H1 (cell line): ENCODE results near the gene TP53I11. TPM values are rescaled to one million over a fixed set of nuclear protein-coding genes. Genes with fewer than 3 reads are reported as not detected.
A peak's percentile ranks its signal among the peaks of the same experiment; 100 is the strongest.

Experiments used
- CTCF ChIA-PET: fragments of 300-600 bp; sonication (Branson Sonifier 250); formaldehyde crosslinking; loops from one replicate; lab custom pipeline; 2021; ENCODE audit not compliant: partially characterized antibody; lab: Charles Lee
- POLR2A ChIA-PET: fragments of 300-600 bp; sonication (Branson Sonifier 250); formaldehyde crosslinking; loops from one replicate; lab custom pipeline; 2021; ENCODE audit warnings: inconsistent platforms; ENCODE audit not compliant: partially characterized antibody; lab: Charles Lee
- DNase-seq, 2 experiments: peaks; one replicate each; pipeline versions ENCODE4 v3.0.0 to v3.0.0-alpha.2; 2010 to 2022; ENCODE audit warnings: low spot score in 2 of 2, low read depth in 1 of 2, mixed read lengths in 1 of 2
- FAIRE-seq: peaks from 2 replicates; lab custom pipeline; 2011; peaks lifted over from hg19 to GRCh38; lab: Jason Lieb, UNC
- H2AFZ ChIP-seq: 2 replicates; pipeline ENCODE4 v1.8.1; 2012; ENCODE audit warnings: low read length, inconsistent platforms
- H2AK5ac ChIP-seq: 2 replicates; pipeline ENCODE4 v1.6.1; 2013; ENCODE audit warnings: low read depth, low read length
- H2BK120ac ChIP-seq: replicated peaks from 2 replicates; pipeline ENCODE3; 2013; ENCODE audit warnings: low read depth, low read length, inconsistent platforms
- H2BK12ac ChIP-seq: 2 replicates; pipeline ENCODE4 v1.6.1; 2013; ENCODE audit warnings: low read depth, low read length
- H2BK15ac ChIP-seq: 2 replicates; pipeline ENCODE4 v1.6.1; 2013; ENCODE audit warnings: low read length
- H2BK20ac ChIP-seq: 2 replicates; pipeline ENCODE4 v1.6.1; 2013; ENCODE audit warnings: low read length
- H2BK5ac ChIP-seq: 2 replicates; pipeline ENCODE4 v1.6.1; 2013; ENCODE audit warnings: low read depth, low read length
- H3K14ac ChIP-seq: 2 replicates; pipeline ENCODE4 v1.6.1; 2013; ENCODE audit warnings: inconsistent platforms; ENCODE audit not compliant: insufficient read length
- H3K18ac ChIP-seq: 2 replicates; pipeline ENCODE4 v1.6.1; 2013; ENCODE audit warnings: low read length; ENCODE audit errors: extremely low read depth
- H3K23ac ChIP-seq: 2 replicates; pipeline ENCODE4 v1.6.1; 2013; ENCODE audit warnings: inconsistent platforms; ENCODE audit not compliant: insufficient read length
- H3K23me2 ChIP-seq: 2 replicates; pipeline ENCODE4 v1.6.1; 2013; ENCODE audit warnings: low read depth, low read length
- H3K27ac ChIP-seq: 2 replicates; pipeline ENCODE4 v1.6.1; 2011; ENCODE audit warnings: low read depth, low read length, inconsistent platforms
- H3K27me3 ChIP-seq, 4 experiments: replicated peaks in 1 of 4; 1 replicate in 1 of 4; 2 replicates in 3 of 4; pipeline versions ENCODE4 v1.6.1 to v1.8.1; 2011 to 2013; ENCODE audit warnings: low read length in 3 of 4, mild to moderate bottlenecking in 3 of 4, inconsistent platforms in 2 of 4, mixed read lengths in 2 of 4, moderate library complexity in 1 of 4; ENCODE audit not compliant: control insufficient read depth in 3 of 4, insufficient read depth in 3 of 4; ENCODE audit errors: extremely low read depth in 1 of 4
- H3K36me3 ChIP-seq, 4 experiments: 2 replicates each; pipeline versions ENCODE4 v1.6.1 to v1.8.1; 2011 to 2013; ENCODE audit warnings: mild to moderate bottlenecking in 4 of 4, low read length in 3 of 4, moderate library complexity in 2 of 4, control low read depth in 1 of 4, inconsistent platforms in 1 of 4; ENCODE audit not compliant: insufficient read depth in 4 of 4, control insufficient read depth in 2 of 4
- H3K4ac ChIP-seq: replicated peaks from 2 replicates; pipeline ENCODE3; 2013; ENCODE audit warnings: low read length, low read depth, mixed read lengths, inconsistent platforms; ENCODE audit not compliant: insufficient read length
- H3K4me1 ChIP-seq, 4 experiments: replicated peaks in 1 of 4; 1 replicate in 1 of 4; 2 replicates in 3 of 4; pipeline versions ENCODE4 v1.6.1 to v1.8.1; 2011 to 2013; ENCODE audit warnings: low read length in 3 of 4, inconsistent platforms in 2 of 4, mixed read lengths in 1 of 4; ENCODE audit not compliant: insufficient read depth in 4 of 4, control insufficient read depth in 3 of 4
- H3K4me2 ChIP-seq, 2 experiments: 2 replicates each; pipeline versions ENCODE4 v1.6.1 to v1.8.1; 2011 to 2013; ENCODE audit warnings: low read depth in 2 of 2, low read length in 2 of 2, control low read depth in 1 of 2, inconsistent platforms in 1 of 2, mild to moderate bottlenecking in 1 of 2; ENCODE audit not compliant: insufficient read depth in 1 of 2
- H3K4me3 ChIP-seq, 4 experiments: fragments of 200-600, 300-600 bp in 1 of 4; sonication (generic), shearing (Covaris generic), sonication (Bioruptor Twin) in 1 of 4; 2 replicates each; pipeline versions ENCODE4 v1.5.1 to v1.8.1; 2011 to 2016; ENCODE audit warnings: low read length in 4 of 4, low read depth in 3 of 4, control low read depth in 2 of 4, inconsistent platforms in 2 of 4, mild to moderate bottlenecking in 2 of 4, mixed read lengths in 1 of 4, moderate library complexity in 1 of 4; ENCODE audit not compliant: insufficient read depth in 2 of 4; ENCODE audit errors: extremely low read depth in 1 of 4
- H3K56ac ChIP-seq: replicated peaks from 2 replicates; pipeline ENCODE3; 2013; ENCODE audit warnings: low read depth, mild to moderate bottlenecking, mixed read lengths, low read length, inconsistent platforms; ENCODE audit not compliant: insufficient read length
- H3K79me1 ChIP-seq: 2 replicates; pipeline ENCODE4 v1.6.1; 2013; ENCODE audit warnings: low read depth, low read length, control low read depth
- H3K79me2 ChIP-seq, 2 experiments: 2 replicates each; pipeline versions ENCODE4 v1.6.1 to v1.8.1; 2012 to 2013; ENCODE audit warnings: low read length in 2 of 2, mild to moderate bottlenecking in 2 of 2, inconsistent platforms in 1 of 2; ENCODE audit not compliant: insufficient read depth in 2 of 2, control insufficient read depth in 1 of 2
- H3K9ac ChIP-seq, 4 experiments: replicated peaks in 1 of 4; 1 replicate in 1 of 4; 2 replicates in 3 of 4; pipeline versions ENCODE4 v1.6.1 to v1.8.1; 2011 to 2013; ENCODE audit warnings: low read depth in 3 of 4, low read length in 3 of 4, control low read depth in 2 of 4, mild to moderate bottlenecking in 2 of 4, moderate library complexity in 2 of 4, inconsistent platforms in 1 of 4; ENCODE audit errors: extremely low read depth in 1 of 4
- H3K9me3 ChIP-seq, 2 experiments: 2 replicates each; pipeline versions ENCODE4 v1.6.1 to v1.8.1; 2012 to 2013; ENCODE audit warnings: mild to moderate bottlenecking in 2 of 2, moderate library complexity in 2 of 2, control low read depth in 1 of 2, inconsistent platforms in 1 of 2, low read depth in 1 of 2, low read length in 1 of 2, mixed read lengths in 1 of 2; ENCODE audit not compliant: insufficient read depth in 2 of 2
- H4K20me1 ChIP-seq, 2 experiments: replicated peaks in 1 of 2; 2 replicates each; pipeline versions ENCODE3 to v1.8.1; 2011 to 2013; ENCODE audit warnings: inconsistent platforms in 2 of 2, low read length in 2 of 2, mild to moderate bottlenecking in 1 of 2; ENCODE audit not compliant: insufficient read depth in 2 of 2, control insufficient read depth in 1 of 2
- H4K5ac ChIP-seq: 2 replicates; pipeline ENCODE4 v1.6.1; 2013; ENCODE audit warnings: low read length, low read depth, mixed read lengths, inconsistent platforms; ENCODE audit not compliant: insufficient read length
- H4K8ac ChIP-seq: 2 replicates; pipeline ENCODE4 v1.8.0; 2013; ENCODE audit warnings: mild to moderate bottlenecking, moderate library complexity, low read length, inconsistent platforms; ENCODE audit not compliant: insufficient read depth; ENCODE audit errors: extremely low read depth
- H4K91ac ChIP-seq: replicated peaks from 2 replicates; pipeline ENCODE3; 2013; ENCODE audit warnings: low read length, mixed read lengths, inconsistent platforms; ENCODE audit not compliant: insufficient read length
- ASH2L ChIP-seq: fragments of 200-600, 300-600 bp; sonication (generic); IDR thresholded peaks from one replicate; pipeline ENCODE4 v1.7.1; 2017; ENCODE audit warnings: low read length
- CBX8 ChIP-seq: fragments of 300-800, 300-1000 bp; sonication (generic); IDR thresholded peaks from 2 replicates; pipeline ENCODE4 v1.7.1; 2016; ENCODE audit warnings: low read depth, low read length, borderline replicate concordance
- GTF2F1 ChIP-seq: IDR thresholded peaks from 2 replicates; pipeline ENCODE4 v1.6.1; 2012; ENCODE audit warnings: low read depth, low read length, improper control_type of control experiment, borderline replicate concordance
- HDAC6 ChIP-seq: IDR thresholded peaks from one replicate; pipeline ENCODE4 v1.7.1; 2012; ENCODE audit warnings: low read depth, mild to moderate bottlenecking, inconsistent platforms, low read length, moderate library complexity
- RXRA ChIP-seq: IDR thresholded peaks from 2 replicates; pipeline ENCODE4 v1.6.1; 2011; ENCODE audit warnings: low read depth, mild to moderate bottlenecking, low read length, moderate library complexity; ENCODE audit not compliant: insufficient read depth
- SIX5 ChIP-seq: IDR thresholded peaks from 2 replicates; pipeline ENCODE4 v1.6.1; 2011; ENCODE audit warnings: mild to moderate bottlenecking, low read depth, low read length
- YY1 ChIP-seq: IDR thresholded peaks from 2 replicates; pipeline ENCODE4 v1.6.1; 2011; ENCODE audit warnings: low read depth, mild to moderate bottlenecking, low read length
- WGBS, 2 experiments: shearing (Covaris generic) in 1 of 2; methylation state at CpG; one replicate each; pipeline versions ENCODE4 v1.1.6 to v1.1.7; 2013 to 2015; ENCODE audit warnings: low lambda C conversion rate in 2 of 2, mixed read lengths in 2 of 2, inconsistent platforms in 1 of 2, low coverage in 1 of 2, missing lambda C conversion rate in 1 of 2; ENCODE audit not compliant: insufficient replicate concordance in 2 of 2, insufficient coverage in 1 of 2, insufficient read length in 1 of 2; ENCODE audit errors: extremely low coverage in 1 of 2, missing lambda C conversion rate in 1 of 2; 5-methylcytosine and 5-hydroxymethylcytosine counted together
- polyA plus RNA-seq, 7 experiments: library from polyadenylated mRNA; depleted of rRNA in 3 of 7; stranded (reverse) in 5 of 7; unstranded in 2 of 7; fragments of >200 nt in 5 of 7; fragments of 200-250 nt in 2 of 7; gene quantifications; 1 replicate in 5 of 7; 2 replicates in 1 of 7; 4 replicates in 1 of 7; pipeline versions ENCODE4 v1.2.1 to v1.2.3, GENCODE V29; 2011 to 2013; ENCODE audit warnings: missing spikeins in 2 of 7, mixed read lengths in 2 of 7
- total RNA-seq: library from RNA; stranded (reverse); fragmentation: NEBNext Ultra II Directional; extraction: Animal tissue kit (Norgen Biotek cat#: 25700); gene quantifications from 2 replicates; pipeline ENCODE4 v1.2.1, GENCODE V29; 2021
- TF ChIP-seq, protein P1 (sequence below), 3 experiments: IDR thresholded peaks; 1 replicate in 2 of 3; 2 replicates in 1 of 3; pipeline versions ENCODE4 v1.5.1 to v1.6.1; 2011; ENCODE audit warnings: low read length in 3 of 3, mild to moderate bottlenecking in 3 of 3, inconsistent platforms in 2 of 3, low read depth in 1 of 3, moderate library complexity in 1 of 3; ENCODE audit not compliant: insufficient read depth in 1 of 3; ENCODE audit errors: control extremely low read depth in 1 of 3

The TP53I11 gene
- total and polyA plus RNA-seq, 2 of the 8 experiments (the other 6 are each of a cell fraction or from before 2014, with no cell fraction given) = 34.0 to 46.3 TPM

DNA sequence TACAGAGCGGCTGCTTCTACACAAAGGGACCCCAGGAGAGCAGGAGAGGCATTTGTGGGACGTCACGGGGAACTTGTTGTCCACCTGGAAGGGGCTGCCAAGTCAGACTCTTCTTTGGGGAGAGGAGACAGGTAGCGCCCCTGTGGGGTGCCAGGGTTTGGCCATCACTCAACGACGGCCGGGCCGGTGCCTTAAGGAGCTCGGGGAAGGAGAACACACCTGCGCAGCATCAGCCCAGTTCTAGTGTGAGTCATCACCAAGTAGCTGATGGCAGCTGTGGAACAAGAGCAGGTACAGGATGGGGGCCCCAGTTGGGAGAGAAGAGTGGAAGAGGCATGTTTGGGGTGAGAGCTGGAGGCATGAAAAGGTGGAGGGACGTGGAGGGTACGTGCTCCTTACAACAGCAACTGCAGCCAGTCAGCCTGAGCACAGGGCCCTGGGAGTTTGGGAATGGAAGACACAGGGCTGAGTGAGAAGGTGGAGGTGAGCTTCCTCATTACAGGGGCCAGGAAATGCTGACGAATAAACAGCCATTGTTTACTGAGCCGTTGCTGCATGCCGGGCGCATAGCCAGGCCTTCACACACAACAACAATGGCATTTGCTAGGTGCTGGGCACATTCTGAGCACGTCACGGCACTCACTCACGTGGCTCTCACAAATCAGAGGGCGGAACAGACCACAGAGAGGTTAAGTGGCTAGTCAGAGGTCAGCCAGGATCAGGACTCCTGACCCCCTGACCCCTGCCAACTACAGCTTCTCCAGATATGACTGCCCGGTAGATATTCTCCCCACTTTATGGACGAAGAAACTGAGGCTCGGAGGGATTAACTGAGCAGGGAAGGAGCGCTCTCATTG lies 29.1 kb upstream of the TP53I11 start:
- Histone ChIP-seq H4K20me1 (peaks cover 0 to 5% of the 10 kb centered on the region in 2 experiments), H3K9ac (no peak overlapping the region; a peak in 1 of 7 replicates), H3K79me1 (no peaks in the 10 kb centered on the region), H3K4me1 (peaks cover 0 to 27% (median 15%) of the 10 kb centered on the region in 4 experiments; a peak in 6 of 7 replicates), H3K36me3 (no peaks in the 10 kb centered on the region), H3K56ac (no peak overlapping the region), H2AK5ac (no peak overlapping the region), H2BK20ac (peak overlapping the region; percentile 99), H4K91ac (no peak overlapping the region), H3K14ac (no peak overlapping the region), H4K5ac (peak overlapping the region; percentile 10), H2BK12ac (peak overlapping the region; percentile 85; the same call in 1 of the 2 replicates), H2BK120ac (no peak overlapping the region), H3K23me2 (peaks cover 6% of the 10 kb centered on the region), H3K27me3 (no peaks in the 10 kb centered on the region), H2BK15ac (peak overlapping the region; percentile 61; the same call in 1 of the 2 replicates), H2AFZ (peak overlapping the region; percentile 83), H2BK5ac (peak overlapping the region; percentile 73), H3K27ac (0 out of 2 replicates have a peak overlapping the region, but pooled peaks have one; percentile 8), H4K8ac (peak overlapping the region; percentile 41; the same call in 1 of the 2 replicates), H3K18ac (peak overlapping the region; percentile 66), H3K79me2 (no peaks in the 10 kb centered on the region), H3K9me3 (no peaks in the 10 kb centered on the region), H3K4ac (no peak overlapping the region), H3K23ac (no peak overlapping the region), H3K4me2 (no peak overlapping the region; a peak in 1 of 4 replicates), H3K4me3 (no peak overlapping the region)
- ChIA-PET CTCF (interaction anchor here (0.6 to 38.2 kb wide), 16 partner anchors 9 to 212 kb away, joined by 3 to 731 read pairs (median 4); partner anchors contain the start of gene TP53I11), POLR2A (interaction anchor here (1.1 to 4.8 kb wide), 5 partner anchors 14 to 36 kb away, joined by 4 to 16 read pairs (median 5); no protein-coding TSS in a partner anchor)
- FAIRE-seq = no peak
- WGBS, 2 experiments = 60% methylated on average over 24 of the region's 24 CpGs; no CpG with 5 or more reads in 1 of the 2 experiments
- DNase-seq = no peak
- TF ChIP-seq HDAC6 = no peak
- no peak for TF ChIP-seq GTF2F1
- TF ChIP-seq RXRA = no peak
- no peak for TF ChIP-seq SIX5
- no peak for TF ChIP-seq ASH2L
- TF ChIP-seq YY1 = no peak
- TF ChIP-seq CBX8 = no peak
- TF ChIP-seq, protein P1, sequence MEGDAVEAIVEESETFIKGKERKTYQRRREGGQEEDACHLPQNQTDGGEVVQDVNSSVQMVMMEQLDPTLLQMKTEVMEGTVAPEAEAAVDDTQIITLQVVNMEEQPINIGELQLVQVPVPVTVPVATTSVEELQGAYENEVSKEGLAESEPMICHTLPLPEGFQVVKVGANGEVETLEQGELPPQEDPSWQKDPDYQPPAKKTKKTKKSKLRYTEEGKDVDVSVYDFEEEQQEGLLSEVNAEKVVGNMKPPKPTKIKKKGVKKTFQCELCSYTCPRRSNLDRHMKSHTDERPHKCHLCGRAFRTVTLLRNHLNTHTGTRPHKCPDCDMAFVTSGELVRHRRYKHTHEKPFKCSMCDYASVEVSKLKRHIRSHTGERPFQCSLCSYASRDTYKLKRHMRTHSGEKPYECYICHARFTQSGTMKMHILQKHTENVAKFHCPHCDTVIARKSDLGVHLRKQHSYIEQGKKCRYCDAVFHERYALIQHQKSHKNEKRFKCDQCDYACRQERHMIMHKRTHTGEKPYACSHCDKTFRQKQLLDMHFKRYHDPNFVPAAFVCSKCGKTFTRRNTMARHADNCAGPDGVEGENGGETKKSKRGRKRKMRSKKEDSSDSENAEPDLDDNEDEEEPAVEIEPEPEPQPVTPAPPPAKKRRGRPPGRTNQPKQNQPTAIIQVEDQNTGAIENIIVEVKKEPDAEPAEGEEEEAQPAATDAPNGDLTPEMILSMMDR (IDR thresholded peaks at IDR 0.05; ENCODE audit: control extremely low read depth in 1 of 3, insufficient read depth in 1 of 3, low read depth in 1 of 3, low read length in 3 of 3) = no peak
